BLaER1 treated with 17β-estradiol and CSF1 and Interleukin-3, amounts not matched to agents 10 nM and 100 nM (cell line): Measurements from ENCODE around the gene PTPRK.

Experiments
- H3K27ac ChIP-seq, 11 experiments: shearing (Covaris generic); formaldehyde crosslinking; 2 replicates each; pipeline ENCODE4 v1.8.1; 2022
- H3K27me3 ChIP-seq, 11 experiments: shearing (Covaris generic); formaldehyde crosslinking; 2 replicates each; pipeline ENCODE4 v1.8.1; 2022
- H3K36me3 ChIP-seq, 11 experiments: shearing (Covaris generic); formaldehyde crosslinking; 2 replicates each; pipeline ENCODE4 v1.8.1; 2022
- H3K4me1 ChIP-seq, 10 experiments: shearing (Covaris generic); formaldehyde crosslinking; 2 replicates each; pipeline ENCODE4 v1.8.1; 2022
- H3K4me2 ChIP-seq, 11 experiments: shearing (Covaris generic); formaldehyde crosslinking; 2 replicates each; pipeline ENCODE4 v1.8.1; 2022
- H3K4me3 ChIP-seq, 10 experiments: shearing (Covaris generic); formaldehyde crosslinking; 2 replicates each; pipeline ENCODE4 v1.8.1; 2022
- H3K9ac ChIP-seq, 11 experiments: shearing (Covaris generic); formaldehyde crosslinking; 2 replicates each; pipeline ENCODE4 v1.8.1; 2022
- H3K9me3 ChIP-seq, 11 experiments: shearing (Covaris generic); formaldehyde crosslinking; replicated peaks in 1 of 11; 2 replicates each; pipeline ENCODE4 v1.8.1; 2022
- H4K20me1 ChIP-seq, 11 experiments: shearing (Covaris generic); formaldehyde crosslinking; 2 replicates each; pipeline ENCODE4 v1.8.1; 2022
- Cebpa-rat ChIP-seq, 11 experiments: shearing (Covaris generic); IDR thresholded peaks; 2 replicates each; pipeline ENCODE4 v1.8.1; 2022

Gene PTPRK

DNA sequence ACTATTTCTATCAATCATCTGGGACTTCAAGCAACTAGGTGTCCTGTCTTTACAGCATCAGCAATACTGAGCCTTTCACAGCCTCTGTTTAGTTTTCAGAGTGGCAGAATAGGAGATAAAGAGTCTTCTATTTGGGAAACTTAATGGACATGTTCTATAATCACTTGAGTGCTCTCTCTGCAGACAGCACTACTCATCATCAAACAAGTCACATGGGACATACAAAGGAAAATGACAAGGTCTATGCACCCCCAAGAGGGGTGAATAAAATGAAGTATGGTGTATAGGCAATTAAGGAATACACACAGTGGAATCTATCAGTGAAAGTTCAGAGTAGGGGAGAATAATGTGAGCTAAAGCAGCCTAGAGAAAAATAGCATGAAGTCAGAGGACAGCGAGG is 381.7 kb downstream of the PTPRK start:
- no peaks in the 10 kb centered on the region for H3K27me3 ChIP-seq
- no peaks in the 10 kb centered on the region for H3K9me3 ChIP-seq
- TF ChIP-seq Cebpa-rat (IDR thresholded peaks at IDR 0.05): no peak
- no peaks in the 10 kb centered on the region for H3K4me1 ChIP-seq
- H3K4me3 ChIP-seq: no peak overlapping the region
- no peaks in the 10 kb centered on the region for H4K20me1 ChIP-seq
- no peak overlapping the region for H3K27ac ChIP-seq
- H3K36me3 ChIP-seq: no peaks in the 10 kb centered on the region
- H3K9ac ChIP-seq: no peak overlapping the region
- H3K4me2 ChIP-seq: no peak overlapping the region

DNA sequence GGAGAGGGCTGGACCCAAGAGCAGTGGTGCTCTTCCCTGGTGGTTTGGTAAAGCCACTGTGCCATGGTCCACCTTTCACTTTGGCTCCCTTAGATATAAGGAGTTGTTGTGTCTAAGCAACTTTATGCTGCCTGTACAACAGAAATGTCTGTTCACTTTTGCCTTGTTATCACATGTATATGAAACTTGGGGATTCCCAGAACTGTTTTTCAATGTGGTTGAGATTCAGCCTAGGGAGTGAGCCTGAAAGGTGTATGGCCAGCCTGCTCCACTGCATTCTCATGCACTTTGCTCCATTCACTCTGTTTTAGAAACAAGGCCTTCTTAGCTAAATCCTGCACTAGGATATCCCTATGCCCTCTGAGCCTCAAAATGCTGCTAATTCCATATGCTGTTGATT is 385.1 kb downstream of the PTPRK start:
- no peaks in the 10 kb centered on the region for H3K27me3 ChIP-seq
- no peaks in the 10 kb centered on the region for H3K36me3 ChIP-seq
- no peak overlapping the region for H3K4me2 ChIP-seq
- no peaks in the 10 kb centered on the region for H3K9me3 ChIP-seq
- no peaks in the 10 kb centered on the region for H3K4me1 ChIP-seq
- H3K9ac ChIP-seq: no peak overlapping the region
- H3K27ac ChIP-seq: no peak overlapping the region
- no peaks in the 10 kb centered on the region for H4K20me1 ChIP-seq
- no peak overlapping the region for H3K4me3 ChIP-seq
- TF ChIP-seq Cebpa-rat (IDR thresholded peaks at IDR 0.05): no peak

DNA sequence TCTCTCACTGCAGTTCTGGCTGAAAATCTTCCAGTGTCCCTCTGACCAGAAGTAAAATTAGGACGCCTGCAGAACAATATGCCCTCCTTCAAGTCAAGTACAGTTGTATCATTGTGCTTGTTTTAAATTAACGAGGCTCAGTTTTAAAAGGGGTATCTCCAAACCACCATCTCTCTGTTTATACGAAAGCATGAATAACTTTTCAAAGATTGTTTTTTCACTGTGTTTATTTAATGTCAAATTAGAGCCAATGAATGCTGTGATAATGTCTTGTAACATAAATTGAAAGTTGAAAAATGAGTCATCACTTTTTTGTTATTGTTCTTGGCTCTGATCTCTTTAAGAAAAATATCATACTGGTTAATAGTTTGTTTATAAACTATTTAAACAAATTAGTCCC is 388.8 kb downstream of the PTPRK start:
- H3K36me3 ChIP-seq: no peaks in the 10 kb centered on the region
- no peaks in the 10 kb centered on the region for H3K9me3 ChIP-seq
- no peaks in the 10 kb centered on the region for H3K4me1 ChIP-seq
- H4K20me1 ChIP-seq: no peaks in the 10 kb centered on the region
- H3K27ac ChIP-seq: no peak overlapping the region
- H3K9ac ChIP-seq: no peak overlapping the region
- TF ChIP-seq Cebpa-rat (IDR thresholded peaks at IDR 0.05): no peak
- no peak overlapping the region for H3K4me2 ChIP-seq
- no peak overlapping the region for H3K4me3 ChIP-seq
- no peaks in the 10 kb centered on the region for H3K27me3 ChIP-seq

DNA sequence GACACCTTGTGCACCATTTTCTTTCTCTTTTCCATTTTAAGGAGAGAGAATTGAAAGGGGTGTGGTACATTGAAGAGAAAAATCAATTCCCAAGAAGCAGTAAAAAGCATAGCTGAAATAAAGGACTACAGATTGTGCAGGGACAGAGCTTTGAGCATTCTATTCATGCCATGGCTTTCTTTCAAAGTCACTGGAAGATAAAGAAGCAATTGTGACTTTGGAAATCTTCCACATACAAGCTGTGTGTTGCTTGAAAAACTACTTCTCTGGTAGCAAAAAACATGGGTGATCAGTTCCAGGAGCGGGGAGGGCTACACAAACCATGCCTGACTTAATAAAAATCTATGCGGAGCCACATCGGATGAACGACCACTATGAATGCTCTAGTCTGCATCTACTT is 389.4 kb downstream of the PTPRK start:
- H3K36me3 ChIP-seq: no peaks in the 10 kb centered on the region
- no peaks in the 10 kb centered on the region for H3K27me3 ChIP-seq
- no peaks in the 10 kb centered on the region for H3K9me3 ChIP-seq
- no peak overlapping the region for H3K9ac ChIP-seq
- H3K27ac ChIP-seq: no peak overlapping the region
- no peaks in the 10 kb centered on the region for H4K20me1 ChIP-seq
- no peak overlapping the region for H3K4me2 ChIP-seq
- H3K4me1 ChIP-seq: no peaks in the 10 kb centered on the region
- TF ChIP-seq Cebpa-rat (IDR thresholded peaks at IDR 0.05): no peak
- no peak overlapping the region for H3K4me3 ChIP-seq

DNA sequence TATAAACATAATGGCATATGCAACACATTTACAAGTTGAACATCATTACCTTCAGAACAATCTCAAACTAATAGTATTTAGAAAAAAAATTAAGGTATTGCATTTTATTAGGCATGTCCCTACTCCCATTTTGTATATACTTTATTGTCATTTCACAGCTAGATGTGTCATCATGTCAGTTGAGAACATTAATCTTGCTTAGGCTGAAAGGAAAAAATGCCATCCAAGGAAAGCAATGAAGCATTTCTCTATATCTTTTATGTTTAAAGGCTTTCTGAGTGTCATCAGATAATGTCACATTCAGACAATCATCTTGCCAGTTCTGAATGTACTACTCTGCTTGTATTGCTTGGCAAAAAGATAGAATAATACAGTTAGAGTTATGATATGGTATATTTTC is 390.7 kb downstream of the PTPRK start:
- Histone ChIP-seq H3K36me3 (no peaks in the 10 kb centered on the region), H4K20me1 (no peaks in the 10 kb centered on the region), H3K4me1 (0 out of 20 replicates have a peak, but pooled peaks cover 0 to 2% (median 0%) of the 10 kb centered on the region in 10 experiments), H3K9me3 (no peaks in the 10 kb centered on the region), H3K27me3 (no peaks in the 10 kb centered on the region), H3K27ac (no peak overlapping the region), H3K4me3 (no peak overlapping the region), H3K9ac (no peak overlapping the region), H3K4me2 (no peak overlapping the region)
- TF ChIP-seq Cebpa-rat (IDR thresholded peaks at IDR 0.05): no peak

DNA sequence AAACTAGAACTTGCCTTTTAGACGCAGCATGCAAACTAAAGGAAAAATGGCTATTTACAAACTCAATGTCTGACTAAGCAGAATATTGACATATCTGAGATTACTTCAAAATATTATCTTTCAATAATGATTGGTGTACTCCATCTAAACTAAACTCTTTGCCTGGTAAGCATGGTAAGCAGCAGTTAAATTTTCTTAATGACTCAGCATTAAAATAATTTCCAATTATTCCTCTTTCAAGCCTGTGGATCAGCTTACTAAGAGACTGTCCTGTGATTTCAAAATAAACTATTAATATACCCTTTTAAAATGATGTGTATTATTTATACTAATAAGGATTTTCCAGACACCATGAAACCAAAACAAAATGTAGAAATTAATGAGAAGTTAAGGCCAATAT is 392.7 kb downstream of the PTPRK start:
- Histone ChIP-seq H4K20me1 (no peaks in the 10 kb centered on the region), H3K4me2 (no peak overlapping the region), H3K9me3 (no peaks in the 10 kb centered on the region), H3K36me3 (no peaks in the 10 kb centered on the region), H3K9ac (no peak overlapping the region), H3K27me3 (no peaks in the 10 kb centered on the region), H3K4me1 (0 out of 20 replicates have a peak, but pooled peaks cover 0 to 4% (median 0%) of the 10 kb centered on the region in 10 experiments), H3K4me3 (no peak overlapping the region), H3K27ac (no peak overlapping the region)
- no peak for TF ChIP-seq Cebpa-rat (IDR thresholded peaks at IDR 0.05)

DNA sequence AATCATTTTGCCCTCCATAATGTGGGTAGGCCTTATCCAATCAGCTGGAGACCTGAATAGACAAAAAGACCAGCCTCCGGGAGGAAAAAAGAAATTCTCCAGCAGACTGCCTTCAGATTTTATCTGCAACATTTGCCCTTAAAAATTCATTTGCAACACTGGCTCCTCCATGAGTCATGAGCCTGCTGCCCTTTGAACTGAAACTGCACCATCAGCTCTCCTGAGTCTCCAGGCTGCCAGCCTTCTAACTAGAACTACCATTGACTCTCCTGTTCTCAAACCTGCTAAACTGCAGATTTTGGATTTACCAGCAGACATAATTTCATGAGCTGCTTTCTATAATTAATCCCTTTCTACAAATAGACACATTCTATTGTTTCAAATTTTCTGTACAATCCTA is 395.7 kb downstream of the PTPRK start:
- TF ChIP-seq Cebpa-rat (IDR thresholded peaks at IDR 0.05): no peak
- Histone ChIP-seq H3K27ac (no peak overlapping the region), H3K4me1 (0 out of 20 replicates have a peak, but pooled peaks cover 0 to 4% (median 0%) of the 10 kb centered on the region in 10 experiments), H3K9me3 (no peaks in the 10 kb centered on the region), H3K36me3 (no peaks in the 10 kb centered on the region), H3K4me3 (no peak overlapping the region), H3K4me2 (no peak overlapping the region), H3K9ac (no peak overlapping the region), H4K20me1 (no peaks in the 10 kb centered on the region), H3K27me3 (no peaks in the 10 kb centered on the region)

DNA sequence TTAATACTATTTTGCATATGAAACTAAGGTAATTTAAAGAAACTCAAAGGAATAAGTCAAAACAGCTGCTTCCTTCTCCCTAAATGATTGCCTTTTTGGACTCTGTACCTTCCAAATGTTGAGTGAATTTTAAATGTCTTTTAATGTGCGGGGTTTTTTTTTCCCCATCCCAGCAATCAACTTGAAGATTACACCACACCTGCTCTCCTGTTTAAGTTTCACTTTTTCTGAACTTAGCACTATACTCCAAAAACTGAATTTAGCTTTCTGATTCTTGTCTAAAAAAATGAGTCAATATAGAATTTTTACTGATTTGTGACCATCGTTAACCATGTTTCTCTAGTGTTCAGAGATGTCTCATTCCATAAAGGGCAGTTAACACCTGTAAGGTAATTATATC is 398.8 kb downstream of the PTPRK start:
- H3K27ac ChIP-seq: no peak overlapping the region
- no peaks in the 10 kb centered on the region for H3K36me3 ChIP-seq
- H3K4me1 ChIP-seq: peaks cover 0 to 12% (median 0%) of the 10 kb centered on the region in 10 experiments; a peak in 2 of 20 replicates
- H3K27me3 ChIP-seq: no peaks in the 10 kb centered on the region
- H3K4me3 ChIP-seq: no peak overlapping the region
- H4K20me1 ChIP-seq: no peaks in the 10 kb centered on the region
- H3K9ac ChIP-seq: no peak overlapping the region
- no peak overlapping the region for H3K4me2 ChIP-seq
- no peaks in the 10 kb centered on the region for H3K9me3 ChIP-seq
- TF ChIP-seq Cebpa-rat (IDR thresholded peaks at IDR 0.05): no peak

DNA sequence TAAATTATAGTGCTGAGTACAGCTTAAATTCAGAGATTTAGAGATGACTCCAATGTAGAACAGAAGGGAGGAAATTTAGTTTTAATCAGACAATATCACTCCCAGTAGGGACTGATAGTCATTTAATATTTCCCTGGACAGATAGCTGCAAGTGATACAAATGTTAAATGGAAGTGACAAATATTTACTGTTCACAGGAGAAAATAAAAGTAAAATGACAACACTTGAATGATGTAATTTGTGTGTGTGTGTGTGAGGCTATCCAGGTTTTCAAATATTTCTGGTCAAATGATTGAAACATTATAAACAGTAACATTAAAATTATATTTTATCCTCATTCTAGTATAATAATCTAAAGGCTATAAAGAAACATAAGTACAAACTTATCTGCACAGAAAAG is 399.2 kb downstream of the PTPRK start:
- Histone ChIP-seq H3K4me1 (peaks cover 0 to 12% (median 0%) of the 10 kb centered on the region in 10 experiments; a peak in 2 of 20 replicates), H3K4me3 (no peak overlapping the region), H3K4me2 (no peak overlapping the region), H3K36me3 (no peaks in the 10 kb centered on the region), H4K20me1 (no peaks in the 10 kb centered on the region), H3K9ac (no peak overlapping the region), H3K9me3 (no peaks in the 10 kb centered on the region), H3K27ac (no peak overlapping the region), H3K27me3 (no peaks in the 10 kb centered on the region)
- TF ChIP-seq Cebpa-rat (IDR thresholded peaks at IDR 0.05): no peak

DNA sequence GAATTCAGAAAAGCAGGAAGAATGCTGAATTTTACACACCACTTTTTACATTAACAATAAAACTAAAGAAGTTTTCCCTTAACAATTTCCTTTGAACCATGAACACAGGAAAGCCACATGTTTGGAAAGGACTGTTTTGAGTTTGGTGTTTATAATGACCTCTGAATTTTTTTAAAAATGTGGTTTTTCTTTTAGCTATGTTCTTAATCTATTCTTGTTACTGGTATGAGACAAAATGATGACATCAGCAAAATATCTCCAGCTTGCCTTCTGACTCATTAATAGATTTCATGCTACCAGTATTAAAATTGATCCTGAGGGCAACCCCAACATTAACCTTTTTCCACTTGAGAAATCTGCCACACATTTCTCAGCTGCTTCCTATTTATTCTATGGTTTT is 402.0 kb downstream of the PTPRK start:
- H3K36me3 ChIP-seq: no peaks in the 10 kb centered on the region
- no peak overlapping the region for H3K4me3 ChIP-seq
- no peaks in the 10 kb centered on the region for H3K27me3 ChIP-seq
- peak overlapping the region in 1 of 11 experiments; percentile 12; a peak in 1 of 22 replicates for H3K4me2 ChIP-seq
- no peaks in the 10 kb centered on the region for H4K20me1 ChIP-seq
- H3K4me1 ChIP-seq: peaks cover 0 to 8% (median 0%) of the 10 kb centered on the region in 10 experiments; a peak in 2 of 20 replicates
- H3K9me3 ChIP-seq: no peaks in the 10 kb centered on the region
- TF ChIP-seq Cebpa-rat (IDR thresholded peaks at IDR 0.05): no peak
- no peak overlapping the region for H3K9ac ChIP-seq
- no peak overlapping the region for H3K27ac ChIP-seq
